A549 (cell line): Measurements from ENCODE around the gene CALML3. TPM values are rescaled to one million over a fixed set of nuclear protein-coding genes. Genes with fewer than 3 reads are reported as not detected.

Experiments used
- ATAC-seq, 2 experiments: fragments of 200-7000 bp in 1 of 2; fragments of >200 bp in 1 of 2; cut with Nextera tagmentation in 1 of 2; cut with Tn5 transposase in 1 of 2; 3 replicates each; pipeline versions ENCODE4 v1.8.0 to v1.9.1; 2018 to 2020; ENCODE audit warnings: mild to moderate bottlenecking in 1 of 2, moderate library complexity in 1 of 2
- CTCF ChIA-PET: fragments of 300-600 bp; sonication (Branson Sonifier 250); formaldehyde crosslinking; extraction: SDS; loops from one replicate; lab custom pipeline; 2021; ENCODE audit warnings: antibody characterized with exemption, inconsistent platforms; lab: Yijun Ruan, JAX
- POLR2A ChIA-PET: fragments of 350-600 bp; formaldehyde crosslinking; extraction: SDS; loops from one replicate; lab custom pipeline; 2021; ENCODE audit warnings: antibody characterized with exemption, inconsistent platforms; lab: Yijun Ruan, JAX
- DNase-seq, 2 experiments: peaks; one replicate each; pipeline versions ENCODE4 v3.0.0 to v3.0.0-alpha.2; 2011 to 2016; ENCODE audit warnings: low read depth in 1 of 2, low spot score in 1 of 2
- FAIRE-seq: peaks from 2 replicates; lab custom pipeline; 2011; peaks lifted over from hg19 to GRCh38; lab: Jason Lieb, UNC
- H3K27ac ChIP-seq, 2 experiments: fragments of >200 bp; sonication (Bioruptor Twin); formaldehyde crosslinking; 3 replicates each; pipeline ENCODE4 v1.5.1; 2016 to 2017
- H3K4me1 ChIP-seq: fragments of >200 bp; sonication (Bioruptor Twin); formaldehyde crosslinking; 3 replicates; pipeline ENCODE4 v1.6.1; 2016
- H3K4me2 ChIP-seq: fragments of >200 bp; sonication (Bioruptor Twin); formaldehyde crosslinking; 3 replicates; pipeline ENCODE4 v1.6.1; 2016
- H3K4me3 ChIP-seq: fragments of >200 bp; sonication (Bioruptor Twin); formaldehyde crosslinking; 3 replicates; pipeline ENCODE4 v1.5.1; 2016
- H3K9me3 ChIP-seq: fragments of >200 bp; sonication (Bioruptor Twin); formaldehyde crosslinking; 3 replicates; pipeline ENCODE4 v1.6.1; 2016
- BHLHE40 ChIP-seq: IDR thresholded peaks from 2 replicates; pipeline ENCODE4 v1.6.1; 2012; ENCODE audit warnings: low read depth, low read length, inconsistent platforms
- CHD4 ChIP-seq: fragments of 200-600 bp; sonication (generic); IDR thresholded peaks from 2 replicates; pipeline ENCODE4 v1.6.1; 2016; ENCODE audit warnings: antibody characterized with exemption, mild to moderate bottlenecking, borderline replicate concordance
- EHF ChIP-seq: fragments of 250-450 bp; sonication (Bioruptor Pico); IDR thresholded peaks from 2 replicates; pipeline ENCODE4 v1.5.0; 2020; ENCODE audit warnings: mild to moderate bottlenecking
- EP300 ChIP-seq, 2 experiments: fragments of >200 bp; sonication (Bioruptor Twin); formaldehyde crosslinking; IDR thresholded peaks; 2 replicates in 1 of 2; 3 replicates in 1 of 2; pipeline ENCODE4 v1.6.1; 2016 to 2017
- ESRRA ChIP-seq: fragments of 150-350 bp; IDR thresholded peaks from 2 replicates; pipeline ENCODE4 v1.6.1; 2014; ENCODE audit warnings: mild to moderate bottlenecking, low read length, borderline replicate concordance
- FOSL2 ChIP-seq, 2 experiments: fragments of 450-650 bp in 1 of 2; fragments of >200 bp in 1 of 2; sonication (Bioruptor Twin) in 1 of 2; formaldehyde crosslinking; IDR thresholded peaks; 2 replicates each; pipeline versions ENCODE4 v1.5.0 to v1.6.1; 2016 to 2020; ENCODE audit warnings: mild to moderate bottlenecking in 1 of 2, moderate library complexity in 1 of 2
- FOXS1 ChIP-seq: fragments of 250-450 bp; sonication (Bioruptor Pico); IDR thresholded peaks from 2 replicates; pipeline ENCODE4 v1.5.0; 2020; ENCODE audit warnings: mild to moderate bottlenecking, moderate library complexity
- HDAC2 ChIP-seq: fragments of 200-600 bp; sonication (generic); IDR thresholded peaks from 2 replicates; pipeline ENCODE4 v1.6.1; 2016
- HEYL ChIP-seq: fragments of 250-450 bp; sonication (Bioruptor Pico); IDR thresholded peaks from 2 replicates; pipeline ENCODE4 v1.8.0; 2021; ENCODE audit warnings: mild to moderate bottlenecking, moderate library complexity
- HOXB5 ChIP-seq: fragments of 250-450 bp; sonication (Bioruptor Pico); IDR thresholded peaks from 2 replicates; pipeline ENCODE4 v1.5.0; 2020; ENCODE audit warnings: mild to moderate bottlenecking, moderate library complexity
- JUNB ChIP-seq: fragments of >200 bp; sonication (Bioruptor Twin); formaldehyde crosslinking; IDR thresholded peaks from 2 replicates; pipeline ENCODE4 v1.6.1; 2016
- MAFK ChIP-seq: fragments of 450-650 bp; IDR thresholded peaks from 2 replicates; pipeline ENCODE4 v1.6.1; 2014; ENCODE audit not compliant: partially characterized antibody
- NPAS2 ChIP-seq: fragments of 250-450 bp; sonication (Bioruptor Pico); IDR thresholded peaks from 2 replicates; pipeline ENCODE4 v1.8.0; 2022; ENCODE audit warnings: mild to moderate bottlenecking, moderate library complexity, borderline replicate concordance
- NR3C1 ChIP-seq: fragments of >200 bp; sonication (Bioruptor Twin); formaldehyde crosslinking; IDR thresholded peaks from 3 replicates; pipeline ENCODE4 v1.6.1; 2017
- POLR2A ChIP-seq: IDR thresholded peaks from 2 replicates; pipeline ENCODE4 v1.6.1; 2012; ENCODE audit warnings: mild to moderate bottlenecking, low read length
- RAD21 ChIP-seq, 2 experiments: fragments of >200 bp in 1 of 2; sonication (Bioruptor Twin) in 1 of 2; formaldehyde crosslinking in 1 of 2; IDR thresholded peaks in 1 of 2; conservative IDR thresholded peaks in 1 of 2; 2 replicates in 1 of 2; 3 replicates in 1 of 2; pipeline ENCODE4 v1.6.1; 2012 to 2018; ENCODE audit warnings: inconsistent platforms in 1 of 2
- RCOR1 ChIP-seq: fragments of 150-350 bp; IDR thresholded peaks from 2 replicates; pipeline ENCODE4 v1.6.1; 2014; ENCODE audit warnings: antibody characterized with exemption, low read length, low read depth
- RFX5 ChIP-seq: fragments of 450-650 bp; IDR thresholded peaks from 2 replicates; pipeline ENCODE4 v1.7.1; 2014; ENCODE audit warnings: antibody characterized with exemption, mild to moderate bottlenecking, moderate library complexity
- RNF2 ChIP-seq: fragments of 200-600 bp; sonication (generic); IDR thresholded peaks from 2 replicates; pipeline ENCODE4 v1.6.1; 2016; ENCODE audit warnings: low read depth, mild to moderate bottlenecking, antibody characterized with exemption, moderate library complexity, borderline replicate concordance
- SMC3 ChIP-seq: fragments of >200 bp; sonication (Bioruptor Twin); formaldehyde crosslinking; IDR thresholded peaks from 3 replicates; pipeline ENCODE4 v1.6.1; 2018; ENCODE audit warnings: inconsistent platforms
- SREBF2 ChIP-seq: fragments of 450-650 bp; IDR thresholded peaks from 2 replicates; pipeline ENCODE4 v1.6.1; 2014; ENCODE audit warnings: mild to moderate bottlenecking, moderate library complexity
- TFCP2L1 ChIP-seq: fragments of 250-450 bp; sonication (Bioruptor Pico); IDR thresholded peaks from 2 replicates; pipeline ENCODE4 v1.5.0; 2021; ENCODE audit warnings: mild to moderate bottlenecking
- ZC3H11A ChIP-seq: fragments of 450-650 bp; IDR thresholded peaks from 2 replicates; pipeline ENCODE4 v1.6.1; 2014; ENCODE audit warnings: antibody characterized with exemption, mild to moderate bottlenecking
- ZFP36 ChIP-seq: fragments of 450-650 bp; IDR thresholded peaks from 2 replicates; pipeline ENCODE4 v1.6.1; 2014; ENCODE audit warnings: borderline replicate concordance; ENCODE audit not compliant: partially characterized antibody
- ZNF302 ChIP-seq: fragments of 250-450 bp; sonication (Bioruptor Pico); IDR thresholded peaks from 2 replicates; pipeline ENCODE4 v1.9.0; 2021; ENCODE audit warnings: inconsistent platforms, mild to moderate bottlenecking, moderate library complexity
- WGBS: methylation state at CpG from one replicate; pipeline ENCODE4 v1.1.6; 2017; ENCODE audit errors: missing lambda C conversion rate; 5-methylcytosine and 5-hydroxymethylcytosine counted together
- polyA plus RNA-seq, 4 experiments: library from polyadenylated mRNA; depleted of rRNA in 3 of 4; stranded (reverse); fragments of >200 nt; fragmentation: RNase III in 1 of 4; extraction: RNeasy Plus Mini Kit Qiagen cat#74134 plus additional on column Dnase treatment in 1 of 4; gene quantifications; 2 replicates in 3 of 4; 3 replicates in 1 of 4; pipeline ENCODE4 v1.2.3, GENCODE V29; 2011 to 2017
- TF ChIP-seq, protein P1 (sequence below): fragments of 250-450 bp; sonication (Bioruptor Pico); IDR thresholded peaks from 2 replicates; pipeline ENCODE4 v1.5.0; 2020; ENCODE audit warnings: low read depth, mild to moderate bottlenecking, moderate library complexity
- TF ChIP-seq, protein P2 (sequence below): fragments of >200 bp; sonication (Bioruptor Twin); formaldehyde crosslinking; IDR thresholded peaks from 3 replicates; pipeline ENCODE4 v1.6.1; 2016
- TF ChIP-seq, protein P3 (sequence below): fragments of 250-450 bp; sonication (Bioruptor Pico); IDR thresholded peaks from 2 replicates; pipeline ENCODE4 v1.5.0; 2021; ENCODE audit warnings: mild to moderate bottlenecking, moderate library complexity, borderline replicate concordance
- TF ChIP-seq, protein P4 (sequence below): IDR thresholded peaks from 2 replicates; pipeline ENCODE4 v1.6.1; 2012

Gene CALML3
- polyA plus RNA-seq, 2 of the 4 experiments (the other 2 are of a cell fraction), result not detected

DNA sequence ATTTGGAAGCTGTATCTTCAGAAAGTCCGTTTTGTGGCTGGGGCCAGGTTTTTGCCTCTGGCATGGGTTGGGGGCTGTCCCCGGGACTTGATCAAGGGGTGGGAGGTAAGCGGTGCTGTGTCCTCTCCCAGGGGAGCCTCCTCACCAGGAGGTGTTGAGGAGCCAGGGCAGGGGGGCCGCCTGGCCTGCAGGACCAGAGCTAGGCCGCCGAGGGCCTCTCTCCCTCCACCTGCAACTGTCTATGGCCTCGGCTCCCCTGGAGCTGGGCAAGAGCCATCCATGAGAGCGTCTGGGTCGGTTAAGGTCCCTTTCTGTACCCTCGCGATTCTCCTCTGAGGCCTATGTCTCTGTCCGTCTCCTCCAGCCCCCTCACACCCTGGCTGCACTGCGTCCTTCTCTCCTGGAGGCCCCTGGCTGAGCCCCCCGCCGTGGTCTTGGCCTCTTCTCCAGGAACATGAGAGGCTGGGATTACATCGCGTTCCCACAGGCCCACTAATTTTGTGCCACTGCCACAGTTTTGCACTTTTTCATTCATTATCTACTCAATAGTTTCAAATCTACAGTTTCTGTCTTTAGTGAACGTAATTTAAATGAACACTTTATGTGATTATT is 46.0 kb upstream of the CALML3 start:
- POLR2A ChIA-PET, result no interaction called here
- TF ChIP-seq BHLHE40 (no peak), RNF2 (no peak), EHF (CRISPR knock-in tag) (no peak), HDAC2 (no peak), RFX5 (no peak), RAD21 (conservative IDR thresholded peaks at IDR 0.05 in 1 of 2, IDR thresholded peaks at IDR 0.05 in 1 of 2) (no peak), POLR2A (no peak), CHD4 (no peak), ESRRA (no peak), SMC3 (no peak), NR3C1 (no peak), HOXB5 (CRISPR knock-in tag) (no peak), JUNB (no peak), TFCP2L1 (CRISPR knock-in tag) (no peak), NPAS2 (CRISPR knock-in tag) (no peak), ZC3H11A (no peak)
- TF ChIP-seq, protein P1, sequence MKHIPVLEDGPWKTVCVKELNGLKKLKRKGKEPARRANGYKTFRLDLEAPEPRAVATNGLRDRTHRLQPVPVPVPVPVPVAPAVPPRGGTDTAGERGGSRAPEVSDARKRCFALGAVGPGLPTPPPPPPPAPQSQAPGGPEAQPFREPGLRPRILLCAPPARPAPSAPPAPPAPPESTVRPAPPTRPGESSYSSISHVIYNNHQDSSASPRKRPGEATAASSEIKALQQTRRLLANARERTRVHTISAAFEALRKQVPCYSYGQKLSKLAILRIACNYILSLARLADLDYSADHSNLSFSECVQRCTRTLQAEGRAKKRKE (CRISPR knock-in tag), result no peak
- TF ChIP-seq, protein P2, sequence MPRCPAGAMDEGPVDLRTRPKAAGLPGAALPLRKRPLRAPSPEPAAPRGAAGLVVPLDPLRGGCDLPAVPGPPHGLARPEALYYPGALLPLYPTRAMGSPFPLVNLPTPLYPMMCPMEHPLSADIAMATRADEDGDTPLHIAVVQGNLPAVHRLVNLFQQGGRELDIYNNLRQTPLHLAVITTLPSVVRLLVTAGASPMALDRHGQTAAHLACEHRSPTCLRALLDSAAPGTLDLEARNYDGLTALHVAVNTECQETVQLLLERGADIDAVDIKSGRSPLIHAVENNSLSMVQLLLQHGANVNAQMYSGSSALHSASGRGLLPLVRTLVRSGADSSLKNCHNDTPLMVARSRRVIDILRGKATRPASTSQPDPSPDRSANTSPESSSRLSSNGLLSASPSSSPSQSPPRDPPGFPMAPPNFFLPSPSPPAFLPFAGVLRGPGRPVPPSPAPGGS, result no peak
- TF ChIP-seq, protein P3, sequence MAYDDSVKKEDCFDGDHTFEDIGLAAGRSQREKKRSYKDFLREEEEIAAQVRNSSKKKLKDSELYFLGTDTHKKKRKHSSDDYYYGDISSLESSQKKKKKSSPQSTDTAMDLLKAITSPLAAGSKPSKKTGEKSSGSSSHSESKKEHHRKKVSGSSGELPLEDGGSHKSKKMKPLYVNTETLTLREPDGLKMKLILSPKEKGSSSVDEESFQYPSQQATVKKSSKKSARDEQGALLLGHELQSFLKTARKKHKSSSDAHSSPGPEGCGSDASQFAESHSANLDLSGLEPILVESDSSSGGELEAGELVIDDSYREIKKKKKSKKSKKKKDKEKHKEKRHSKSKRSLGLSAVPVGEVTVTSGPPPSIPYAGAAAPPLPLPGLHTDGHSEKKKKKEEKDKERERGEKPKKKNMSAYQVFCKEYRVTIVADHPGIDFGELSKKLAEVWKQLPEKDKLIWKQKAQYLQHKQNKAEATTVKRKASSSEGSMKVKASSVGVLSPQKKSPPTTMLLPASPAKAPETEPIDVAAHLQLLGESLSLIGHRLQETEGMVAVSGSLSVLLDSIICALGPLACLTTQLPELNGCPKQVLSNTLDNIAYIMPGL (CRISPR knock-in tag), result no peak
- TF ChIP-seq, all 56 proteins: peak for 0
- no peaks in the 10 kb centered on the region for H3K9me3 ChIP-seq
- CTCF ChIA-PET, result interaction anchor here (0.9 to 1.8 kb wide), 2 partner anchors 27 to 144 kb away, joined by 4 to 8 read pairs; no protein-coding TSS in a partner anchor
- FAIRE-seq, result no peak
- no peak overlapping the region for H3K4me3 ChIP-seq
- no peak overlapping the region for H3K4me2 ChIP-seq
- ATAC-seq, result no peak
- H3K27ac ChIP-seq, result no peak overlapping the region
- 86% methylated on average over 18 of the region's 18 CpGs for WGBS
- H3K4me1 ChIP-seq, result peaks cover 3% of the 10 kb centered on the region; the same call in 1 of the 3 replicates
- DNase-seq, result no peak

DNA sequence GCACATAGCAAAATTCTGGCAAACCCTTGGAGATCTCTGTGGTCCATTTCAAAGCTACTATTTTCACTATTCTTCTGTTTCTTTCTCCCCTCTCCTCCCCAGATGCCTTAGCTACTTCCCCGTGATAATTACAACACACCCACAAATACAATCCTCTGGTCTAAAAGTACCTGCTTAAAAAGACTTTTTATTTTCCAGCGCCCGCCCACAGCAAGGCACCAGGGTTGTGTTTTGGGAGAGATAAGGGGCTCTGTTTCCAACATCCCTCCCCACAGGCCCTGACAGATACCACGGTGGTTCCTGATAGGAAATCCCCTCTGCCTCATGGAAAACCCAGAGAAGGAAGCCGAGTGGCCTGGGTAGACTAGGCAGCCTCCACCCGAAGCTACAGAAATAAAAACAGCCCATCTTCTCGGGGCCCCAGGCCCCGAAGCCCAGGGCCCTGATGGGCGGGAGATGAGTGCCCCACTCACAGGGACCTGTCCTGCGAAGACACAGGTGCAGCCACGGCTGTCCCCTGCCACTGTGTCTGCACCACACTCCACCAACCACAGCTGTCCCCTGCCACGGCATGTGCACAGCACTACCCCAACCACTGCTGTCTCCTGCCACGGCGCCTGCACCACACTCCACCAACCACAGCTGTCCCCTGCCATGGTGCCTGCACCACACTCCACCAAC is 45.1 kb upstream of the CALML3 start:
- ChIA-PET CTCF (interaction anchor here (0.8 to 1.8 kb wide), 2 partner anchors 31 to 144 kb away, joined by 4 to 8 read pairs; no protein-coding TSS in a partner anchor), POLR2A (no interaction called here)
- Histone ChIP-seq H3K4me3 (no peak overlapping the region), H3K9me3 (no peaks in the 10 kb centered on the region), H3K27ac (no peak overlapping the region), H3K4me2 (no peak overlapping the region), H3K4me1 (peaks cover 3% of the 10 kb centered on the region; the same call in 1 of the 3 replicates)
- TF ChIP-seq RAD21 (conservative IDR thresholded peaks at IDR 0.05 in 1 of 2, IDR thresholded peaks at IDR 0.05 in 1 of 2), result no peak
- TF ChIP-seq RCOR1, result no peak
- TF ChIP-seq, protein P1 (CRISPR knock-in tag), result no peak
- TF ChIP-seq, protein P4, sequence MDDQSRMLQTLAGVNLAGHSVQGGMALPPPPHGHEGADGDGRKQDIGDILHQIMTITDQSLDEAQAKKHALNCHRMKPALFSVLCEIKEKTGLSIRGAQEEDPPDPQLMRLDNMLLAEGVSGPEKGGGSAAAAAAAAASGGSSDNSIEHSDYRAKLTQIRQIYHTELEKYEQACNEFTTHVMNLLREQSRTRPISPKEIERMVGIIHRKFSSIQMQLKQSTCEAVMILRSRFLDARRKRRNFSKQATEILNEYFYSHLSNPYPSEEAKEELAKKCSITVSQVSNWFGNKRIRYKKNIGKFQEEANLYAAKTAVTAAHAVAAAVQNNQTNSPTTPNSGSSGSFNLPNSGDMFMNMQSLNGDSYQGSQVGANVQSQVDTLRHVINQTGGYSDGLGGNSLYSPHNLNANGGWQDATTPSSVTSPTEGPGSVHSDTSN, result no peak
- TF ChIP-seq ZC3H11A, result no peak
- TF ChIP-seq SREBF2, result no peak
- TF ChIP-seq HOXB5 (CRISPR knock-in tag), result no peak
- no peak for TF ChIP-seq ZFP36
- TF ChIP-seq EHF (CRISPR knock-in tag), result no peak
- TF ChIP-seq RFX5, result no peak
- no peak for TF ChIP-seq SMC3
- TF ChIP-seq HDAC2, result no peak
- no peak for TF ChIP-seq HEYL
- no peak for TF ChIP-seq FOXS1
- TF ChIP-seq MAFK, result no peak
- TF ChIP-seq EP300 (IDR thresholded peaks at IDR 0.05), result no peak
- TF ChIP-seq ZNF302 (CRISPR knock-in tag), result no peak
- no peak for TF ChIP-seq FOSL2 (IDR thresholded peaks at IDR 0.05)
- TF ChIP-seq FOSL2 (CRISPR knock-in tag; IDR thresholded peaks at IDR 0.05), result no peak
- no peak for TF ChIP-seq CHD4
- no peak for DNase-seq
- FAIRE-seq, result no peak
- ATAC-seq, result no peak; a peak in 1 of 6 replicates
- WGBS, result 89% methylated on average over 13 of the region's 14 CpGs
